GM18909 (cell line): Measurements from ENCODE around the gene KCNC1.

Experiments used
- ATAC-seq: cut with Tn5 transposase; IDR thresholded peaks from one replicate; pipeline ENCODE4 v1.9.1; 2021; ENCODE audit warnings: mild to moderate bottlenecking; ENCODE audit not compliant: unreplicated experiment, poor library complexity

The KCNC1 gene

DNA sequence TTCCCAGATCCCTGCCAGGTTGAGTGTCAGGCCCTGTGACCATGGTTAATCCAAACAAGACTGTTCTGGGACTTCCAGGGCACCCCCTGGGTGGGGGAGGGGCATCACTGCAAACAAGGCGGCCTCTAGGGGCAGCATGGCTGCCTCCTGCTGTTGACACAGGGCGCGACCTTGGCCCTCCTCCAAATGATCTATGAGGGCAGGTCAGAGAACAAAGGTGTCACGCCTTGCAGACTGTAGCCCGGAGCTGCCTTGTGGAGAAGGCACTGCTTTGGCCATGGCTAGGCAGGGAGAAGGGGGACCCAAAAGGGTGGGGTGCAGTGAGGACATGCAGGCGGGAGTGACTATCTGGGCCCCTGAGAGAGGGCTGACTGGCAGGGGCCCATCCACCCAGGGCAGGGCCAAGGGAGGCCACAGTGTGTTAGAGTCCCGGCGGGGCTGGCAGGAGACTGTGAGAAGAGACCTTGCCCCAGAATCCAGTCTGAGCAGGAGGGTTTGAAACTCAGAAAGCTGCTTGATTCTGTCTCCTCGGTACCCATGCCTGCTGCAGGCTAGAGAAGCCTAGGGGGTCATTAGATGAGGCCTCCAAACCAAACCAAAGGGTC, 35.6 kb downstream of the KCNC1 start:
- ATAC-seq = no peak

DNA sequence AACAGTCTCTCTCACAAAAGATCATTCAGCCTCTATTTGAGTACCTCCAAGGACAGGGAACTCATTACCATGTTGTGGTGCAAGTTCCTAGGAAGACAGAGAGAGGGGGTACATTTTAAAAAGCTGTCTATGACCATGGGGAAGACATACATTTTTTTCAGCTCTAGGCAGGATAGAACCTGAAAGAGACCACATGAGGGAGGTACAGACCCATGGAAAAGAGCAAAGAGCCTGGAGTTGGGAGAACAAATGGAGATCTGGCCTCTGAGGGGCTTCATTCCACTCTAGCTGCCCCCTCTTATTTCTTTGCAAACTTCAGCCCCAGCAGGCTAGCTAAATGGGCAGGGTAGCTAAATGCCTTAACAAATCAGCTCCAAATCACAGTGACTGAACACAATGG, 36.3 kb downstream of the KCNC1 start:
- no peak for ATAC-seq

DNA sequence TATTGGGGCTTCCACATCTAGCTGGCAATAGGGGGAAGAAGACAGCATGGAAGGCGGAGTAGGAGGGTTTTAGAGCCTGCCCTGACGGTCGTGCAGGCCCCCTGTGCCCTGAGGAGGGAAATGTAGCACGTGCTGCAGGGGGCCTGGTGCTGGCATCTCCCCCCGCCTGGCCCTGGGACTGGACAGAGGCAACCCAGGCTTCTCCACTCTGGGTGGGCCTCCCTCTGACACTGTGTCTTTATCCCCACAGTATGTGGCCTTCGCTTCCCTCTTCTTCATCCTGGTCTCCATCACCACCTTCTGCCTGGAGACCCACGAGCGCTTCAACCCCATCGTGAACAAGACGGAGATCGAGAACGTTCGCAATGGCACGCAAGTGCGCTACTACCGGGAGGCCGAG, 36.8 kb downstream of the KCNC1 start:
- ATAC-seq = no peak

DNA sequence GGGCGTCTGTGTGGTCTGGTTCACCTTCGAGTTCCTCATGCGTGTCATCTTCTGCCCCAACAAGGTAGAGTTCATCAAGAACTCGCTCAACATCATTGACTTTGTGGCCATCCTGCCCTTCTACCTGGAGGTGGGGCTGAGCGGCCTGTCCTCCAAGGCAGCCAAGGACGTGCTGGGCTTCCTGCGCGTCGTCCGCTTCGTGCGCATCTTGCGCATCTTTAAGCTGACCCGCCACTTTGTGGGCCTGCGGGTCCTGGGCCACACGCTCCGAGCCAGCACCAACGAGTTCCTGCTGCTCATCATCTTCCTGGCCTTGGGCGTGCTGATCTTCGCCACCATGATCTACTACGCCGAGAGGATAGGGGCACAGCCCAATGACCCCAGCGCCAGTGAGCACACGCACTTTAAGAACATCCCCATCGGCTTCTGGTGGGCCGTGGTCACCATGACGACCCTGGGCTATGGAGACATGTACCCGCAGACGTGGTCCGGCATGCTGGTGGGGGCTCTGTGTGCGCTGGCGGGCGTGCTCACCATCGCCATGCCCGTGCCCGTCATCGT, 37.3 kb downstream of the KCNC1 start:
- no peak for ATAC-seq

DNA sequence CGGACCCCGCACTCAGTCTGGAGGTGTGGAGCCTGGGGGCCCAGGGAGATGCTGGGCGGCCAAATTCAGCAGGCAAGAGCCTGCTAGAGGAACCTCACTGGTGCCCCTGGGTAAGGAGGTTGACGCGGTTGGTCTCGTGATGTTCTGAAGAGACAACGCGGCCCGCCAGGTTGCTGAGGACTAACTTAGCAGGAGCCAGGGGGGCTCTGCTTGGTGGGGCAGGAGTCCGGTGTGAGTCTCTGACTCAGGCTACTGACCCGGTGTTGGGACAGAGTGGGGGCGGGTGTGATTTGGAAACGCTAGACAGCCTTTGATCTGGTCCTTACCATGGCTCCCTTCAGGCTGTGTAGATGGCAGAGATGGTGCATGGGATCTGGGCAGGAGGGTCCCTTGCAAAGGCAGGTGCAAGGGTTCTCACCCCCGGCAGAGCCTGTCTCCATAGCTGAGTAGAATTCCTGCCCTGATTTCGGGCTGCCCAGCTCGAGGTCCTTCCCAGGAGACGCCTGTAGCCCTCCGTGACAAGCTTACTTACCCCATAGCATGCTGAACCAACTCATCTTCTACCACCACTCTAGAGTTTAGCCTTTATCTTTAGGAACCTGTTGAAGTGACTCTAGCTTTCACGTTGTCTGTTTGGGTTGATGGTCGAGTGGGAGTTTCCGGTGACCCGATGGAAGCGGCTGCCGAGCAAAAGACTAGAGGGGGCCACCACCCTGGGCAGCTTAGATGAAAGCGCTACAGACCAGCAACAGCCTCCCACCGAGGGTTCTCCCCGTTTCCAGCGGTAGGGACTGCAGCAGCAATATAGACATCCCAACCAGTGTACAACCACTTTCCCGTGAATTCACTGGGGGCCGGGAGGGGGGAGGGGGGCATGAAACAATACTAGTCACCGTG, 38.4 kb downstream of the KCNC1 start:
- ATAC-seq = no peak

DNA sequence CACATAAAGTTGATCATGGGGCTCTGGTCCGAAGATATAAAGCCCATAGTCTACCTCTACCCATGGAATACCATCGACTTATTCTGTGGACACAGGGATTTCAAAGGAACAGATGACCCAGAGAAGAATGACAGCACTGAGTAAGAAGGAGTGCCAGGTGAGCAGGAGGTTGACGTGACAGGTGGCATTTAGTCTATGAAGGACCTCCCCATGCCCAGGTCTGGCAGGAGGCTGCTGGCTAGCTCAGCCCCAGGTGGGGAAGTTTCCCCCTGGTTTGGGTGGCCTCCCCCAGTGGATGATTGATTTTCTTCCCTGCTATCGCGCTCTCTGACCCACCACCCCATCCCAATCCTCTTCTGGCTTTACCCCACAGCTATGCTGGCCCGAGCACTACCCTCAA, 39.1 kb downstream of the KCNC1 start:
- no peak for ATAC-seq

DNA sequence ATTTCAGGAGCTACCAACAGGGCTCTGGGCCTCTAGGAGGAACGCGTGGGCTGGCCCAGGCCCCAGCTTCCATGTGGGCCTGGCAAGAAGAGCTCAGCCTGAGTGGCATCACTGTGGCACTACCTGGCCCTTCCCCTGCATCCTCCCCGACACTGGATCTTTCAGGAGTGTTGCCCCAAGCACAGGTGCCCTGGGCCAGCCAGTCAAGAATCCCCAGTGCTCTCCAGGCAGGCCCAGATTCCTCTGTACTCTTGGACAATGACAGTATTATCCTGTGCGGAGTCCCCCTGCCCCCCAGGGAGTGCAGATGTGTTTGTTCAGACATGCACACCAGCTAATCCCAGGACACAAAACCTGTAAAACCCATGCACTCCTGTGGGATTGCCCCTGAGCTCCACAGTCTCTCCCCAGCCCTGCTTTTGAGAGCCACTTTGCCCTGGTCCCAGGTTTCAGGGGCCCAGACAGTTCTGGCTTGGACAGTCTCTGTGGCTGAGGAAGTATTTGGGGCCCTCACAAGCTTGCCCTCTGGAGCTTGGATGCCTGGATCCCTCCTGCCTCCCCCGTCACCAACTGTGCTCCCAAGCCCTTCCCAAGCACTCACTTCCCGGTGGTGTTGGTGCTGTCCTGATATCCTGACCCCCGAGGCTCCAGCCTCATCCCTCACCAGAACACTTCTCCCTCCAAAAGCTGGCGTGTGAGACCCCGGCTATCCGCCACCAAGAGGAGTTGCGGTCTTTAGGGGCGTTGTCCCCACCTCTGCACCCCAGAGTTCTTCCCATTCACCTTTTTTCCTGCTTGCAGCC, 39.9 kb downstream of the KCNC1 start:
- ATAC-seq = no peak

DNA sequence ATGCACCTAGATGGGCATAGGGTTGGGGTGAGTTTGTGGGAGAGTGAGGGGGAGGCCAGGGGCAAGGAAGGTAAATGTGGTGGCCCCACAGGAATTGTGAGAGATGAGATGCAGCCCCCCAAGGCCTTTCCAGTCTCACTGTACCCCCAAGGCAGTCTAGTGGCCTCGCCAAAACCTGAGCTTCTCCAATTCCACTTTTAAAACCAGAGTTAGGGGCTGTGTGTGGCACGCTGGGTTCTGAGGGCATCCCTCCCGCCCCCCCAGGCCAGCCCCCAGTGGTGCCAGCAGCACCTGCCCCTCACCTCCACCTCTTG, 40.4 kb downstream of the KCNC1 start:
- ATAC-seq = no peak

DNA sequence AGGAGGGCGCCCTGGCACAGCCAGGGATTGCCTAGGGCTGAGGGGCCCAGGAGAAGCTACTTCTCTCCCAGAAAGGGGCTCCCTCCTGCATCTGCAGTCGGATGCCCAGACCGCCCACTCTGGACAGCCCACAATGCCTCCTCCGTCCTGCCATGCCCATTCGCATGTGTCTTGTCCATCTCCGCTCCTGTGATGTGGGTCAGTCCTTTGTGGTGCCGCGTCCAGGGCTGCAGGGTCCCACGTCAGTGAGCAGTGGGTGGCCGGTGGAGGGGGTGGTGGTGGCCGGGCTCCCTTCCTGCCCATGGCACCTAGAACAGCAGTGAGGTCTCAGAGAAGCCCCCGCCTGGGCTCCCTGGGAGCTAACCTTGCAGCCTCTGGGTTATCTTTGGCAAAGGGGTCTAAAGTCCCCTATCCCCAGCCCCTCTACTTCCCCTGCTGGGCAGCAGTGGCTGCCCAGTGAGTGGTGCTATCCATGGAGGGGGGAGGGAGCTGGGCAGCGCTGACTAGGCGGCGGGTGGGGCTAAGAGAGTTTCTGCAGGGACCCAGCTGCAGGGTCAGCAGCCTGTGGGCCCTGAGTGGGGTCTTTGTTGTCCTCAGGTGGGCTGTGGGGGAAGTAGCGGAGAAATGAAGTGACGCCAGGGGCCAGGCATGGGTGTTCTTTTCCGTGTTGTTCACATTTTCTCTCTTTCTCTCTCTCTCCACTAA, 41.1 kb downstream of the KCNC1 start:
- no peak for ATAC-seq

DNA sequence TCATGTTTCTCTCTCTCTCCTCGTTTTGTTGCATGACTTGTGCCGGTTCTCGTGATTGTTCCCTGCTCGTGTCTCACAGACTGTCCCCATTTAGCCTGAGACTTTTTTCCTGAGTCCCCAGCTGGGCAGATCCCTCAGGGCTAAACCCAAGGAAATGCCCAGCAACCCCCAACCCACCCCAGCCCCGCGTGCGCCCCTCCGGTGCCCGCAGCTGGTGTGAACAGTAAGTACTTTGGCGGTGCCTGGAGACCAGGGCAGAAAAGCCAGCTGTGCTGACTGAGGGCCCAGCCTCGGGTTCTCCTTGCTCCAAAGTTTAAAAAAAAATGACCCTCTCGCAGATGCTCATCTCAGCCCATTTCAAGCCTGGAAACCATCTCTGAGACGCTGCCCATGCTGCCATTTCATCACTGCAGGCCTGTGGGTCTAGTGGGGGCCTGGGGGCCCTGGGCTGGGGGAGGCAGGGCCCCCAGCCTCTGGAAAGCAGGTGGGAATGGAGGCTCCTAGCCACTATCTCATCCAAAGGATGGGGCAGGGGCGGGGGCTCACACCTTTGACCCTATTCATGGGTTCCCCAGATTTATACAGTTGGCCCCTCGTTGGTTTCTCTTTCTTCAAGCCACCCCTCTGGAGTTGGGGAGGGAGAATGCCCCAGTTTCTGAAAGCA, 41.8 kb downstream of the KCNC1 start:
- ATAC-seq = no peak

DNA sequence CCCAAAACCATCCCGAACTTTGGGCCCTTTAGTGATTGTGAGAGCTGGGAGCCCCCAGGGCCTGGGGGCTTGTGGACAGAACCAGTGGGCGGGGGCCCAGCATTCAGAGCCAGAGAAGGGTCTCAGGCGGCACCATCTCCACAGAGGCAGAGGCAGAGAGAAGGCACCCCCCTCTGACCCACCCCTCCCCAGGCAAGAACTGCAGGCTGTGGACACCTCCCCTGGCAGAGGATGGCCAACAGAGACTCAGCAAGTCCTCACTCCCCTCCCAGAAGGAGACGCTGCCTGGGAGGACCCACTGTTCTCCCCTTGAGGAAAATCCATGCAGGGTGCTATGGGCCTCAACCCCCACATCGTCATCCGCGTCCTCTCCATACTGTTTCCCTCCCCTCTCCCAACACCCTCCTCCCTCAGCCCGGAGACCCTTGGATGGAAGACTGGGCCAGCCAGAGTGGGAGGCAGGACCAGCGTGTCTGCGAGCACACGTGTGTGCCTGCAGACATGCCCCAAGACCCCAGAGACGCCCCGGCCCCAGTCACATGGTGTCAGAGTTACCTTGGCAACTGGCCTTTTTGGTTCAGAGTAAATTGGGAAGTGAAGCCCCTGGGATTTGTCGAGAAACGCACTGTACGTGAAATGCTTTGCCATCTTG, 42.6 kb downstream of the KCNC1 start:
- ATAC-seq = no peak

DNA sequence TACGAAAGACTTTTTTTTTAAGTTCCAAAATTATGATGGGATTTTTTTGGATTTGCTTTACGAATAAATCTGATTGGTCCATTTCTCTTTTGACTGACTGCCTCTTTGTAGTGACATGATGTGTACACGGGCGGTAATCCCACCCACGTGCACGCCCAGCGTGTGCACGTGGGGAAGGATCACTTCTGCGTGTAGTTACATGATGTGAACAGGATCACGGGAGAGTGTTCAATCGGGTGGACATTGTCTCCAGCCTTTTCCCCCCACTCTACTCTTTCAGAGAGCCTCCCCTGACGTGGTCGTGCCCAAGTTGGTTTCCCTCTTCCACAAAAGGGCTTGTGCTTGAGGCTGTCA, 43.1 kb downstream of the KCNC1 start:
- ATAC-seq = no peak

DNA sequence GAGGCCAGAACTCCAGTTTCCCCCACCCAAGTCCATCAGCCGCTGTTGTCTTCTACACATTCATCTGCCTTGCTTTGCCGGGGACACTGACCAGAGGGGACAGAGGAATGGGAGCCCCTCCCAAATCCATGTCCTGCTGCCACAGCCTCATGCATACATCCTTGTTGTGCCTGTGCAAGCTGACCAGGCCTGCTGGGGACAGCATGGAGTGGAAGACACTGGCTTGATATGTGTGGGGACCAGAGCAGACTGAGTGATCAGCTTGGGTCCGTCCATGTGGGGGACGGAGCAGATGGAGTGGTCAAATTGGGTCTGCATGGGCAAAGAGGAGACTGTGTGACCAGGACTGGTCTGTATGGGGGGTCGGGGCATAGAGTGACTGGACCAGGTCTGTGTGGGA, 43.8 kb downstream of the KCNC1 start:
- no peak for ATAC-seq

DNA sequence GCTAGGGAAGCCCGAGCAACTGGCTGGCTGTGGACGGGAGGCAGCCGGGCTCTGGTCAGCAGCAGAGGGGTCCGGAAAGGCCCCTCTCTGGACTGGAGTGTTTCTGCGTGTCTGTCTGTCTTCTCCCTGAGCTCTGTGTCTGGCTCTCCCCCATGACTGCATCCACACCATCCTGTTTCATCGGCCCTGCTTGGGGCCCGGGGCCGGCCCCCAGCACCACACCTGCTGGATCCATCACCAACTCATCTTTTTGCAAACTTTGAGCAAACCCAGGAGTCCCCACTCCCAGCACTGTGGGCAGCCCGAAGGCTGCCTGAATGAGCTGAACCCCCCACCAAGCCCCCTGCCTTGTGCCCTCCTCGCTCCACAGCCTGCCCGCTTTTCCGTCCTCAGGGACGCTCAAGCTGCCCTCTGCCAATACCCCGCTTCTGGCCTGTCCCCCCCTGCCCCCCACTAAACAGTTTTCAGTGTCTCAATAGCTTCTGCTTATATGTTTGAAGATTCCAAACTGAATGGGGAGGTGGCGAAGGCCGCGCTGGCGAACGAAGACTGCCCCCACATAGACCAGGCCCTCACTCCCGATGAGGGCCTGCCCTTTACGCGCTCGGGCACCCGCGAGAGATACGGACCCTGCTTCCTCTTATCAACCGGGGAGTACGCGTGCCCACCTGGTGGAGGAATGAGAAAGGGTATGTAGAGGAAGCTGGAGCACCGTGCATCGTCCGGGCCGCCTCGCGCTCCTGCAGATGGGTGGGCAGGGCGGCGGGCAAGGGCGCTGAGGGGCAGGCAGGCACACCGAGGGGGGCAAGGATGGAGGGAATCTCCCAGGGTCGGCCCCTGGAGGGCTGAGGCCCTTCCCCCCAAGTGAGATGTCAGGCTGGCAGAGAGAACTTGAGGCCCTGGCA, 44.6 kb downstream of the KCNC1 start:
- ATAC-seq = no peak

DNA sequence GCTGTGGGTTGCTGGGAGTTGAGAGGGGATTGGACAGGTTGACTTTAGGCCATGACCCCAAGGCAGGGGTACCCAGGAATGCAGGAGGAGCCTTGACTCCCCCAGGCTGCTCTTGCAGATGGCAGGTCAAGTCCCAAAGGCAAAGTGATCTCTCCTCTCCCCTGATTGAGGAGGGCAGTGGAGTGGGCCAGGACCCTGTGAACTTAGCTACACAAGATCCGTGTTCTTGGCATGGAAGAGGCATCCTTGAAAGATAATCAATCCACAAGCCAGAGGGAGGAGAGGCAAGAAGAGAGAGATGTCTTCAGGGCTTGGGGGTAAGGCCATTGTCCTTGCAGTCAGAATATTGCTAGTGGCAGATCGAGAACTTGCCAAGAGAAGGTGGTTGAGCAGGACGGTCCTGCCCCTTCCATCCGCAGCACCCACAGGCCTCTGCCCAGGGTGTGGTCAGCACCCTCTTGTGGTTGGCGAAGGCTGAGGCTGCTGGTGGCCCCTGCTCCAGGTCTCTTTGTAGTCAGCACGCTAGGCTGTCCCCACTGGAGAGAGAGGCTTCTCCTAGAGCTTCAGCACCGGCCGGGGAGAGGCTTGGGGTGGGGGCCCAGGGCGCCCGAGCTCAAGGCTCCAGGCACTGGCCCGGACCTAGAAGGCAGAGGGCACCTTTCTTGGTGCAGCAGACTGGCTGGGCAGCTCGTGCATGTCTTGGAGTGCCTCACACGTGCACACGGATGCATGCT, 45.4 kb downstream of the KCNC1 start:
- no peak for ATAC-seq

DNA sequence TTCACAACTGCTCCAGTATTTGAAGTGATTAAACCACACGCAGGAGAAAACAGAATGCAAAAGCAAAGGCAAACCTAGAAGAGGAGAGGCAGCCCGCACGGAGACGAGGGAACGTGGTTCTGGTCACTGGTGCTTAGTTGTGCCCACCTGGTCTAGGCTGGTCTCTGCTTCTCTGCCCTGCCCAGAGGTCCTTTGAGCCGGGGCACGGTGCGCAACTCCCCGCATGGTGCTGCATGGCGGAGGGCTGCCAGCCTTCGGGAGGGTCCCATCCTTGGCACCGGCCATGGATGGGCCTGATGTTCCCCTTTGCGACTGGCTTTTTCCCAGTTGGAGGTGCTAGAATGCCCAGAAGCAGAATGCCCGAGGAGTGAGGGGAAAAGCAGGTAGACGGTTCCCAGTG, 46.1 kb downstream of the KCNC1 start:
- ATAC-seq = no peak

DNA sequence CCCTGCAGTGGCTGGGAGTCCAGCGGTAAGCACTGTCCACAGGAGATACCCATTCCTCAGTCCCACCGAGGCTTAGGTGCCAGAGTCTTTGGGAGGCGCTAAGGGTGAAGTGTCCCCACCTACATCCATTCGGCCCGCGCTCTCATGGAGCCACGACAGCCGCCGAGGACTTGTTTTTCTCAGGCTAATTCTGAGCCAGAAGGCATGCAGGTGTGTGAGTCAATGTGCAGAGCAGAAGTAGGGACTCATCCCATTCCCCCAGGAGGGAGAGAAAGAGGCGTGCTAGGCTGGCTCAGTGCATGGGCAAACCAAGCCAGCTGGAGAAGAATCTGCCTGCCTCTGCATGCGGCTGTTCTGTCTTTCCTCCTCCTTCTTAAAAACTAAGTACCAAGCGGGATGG, 46.6 kb downstream of the KCNC1 start:
- ATAC-seq = no peak

DNA sequence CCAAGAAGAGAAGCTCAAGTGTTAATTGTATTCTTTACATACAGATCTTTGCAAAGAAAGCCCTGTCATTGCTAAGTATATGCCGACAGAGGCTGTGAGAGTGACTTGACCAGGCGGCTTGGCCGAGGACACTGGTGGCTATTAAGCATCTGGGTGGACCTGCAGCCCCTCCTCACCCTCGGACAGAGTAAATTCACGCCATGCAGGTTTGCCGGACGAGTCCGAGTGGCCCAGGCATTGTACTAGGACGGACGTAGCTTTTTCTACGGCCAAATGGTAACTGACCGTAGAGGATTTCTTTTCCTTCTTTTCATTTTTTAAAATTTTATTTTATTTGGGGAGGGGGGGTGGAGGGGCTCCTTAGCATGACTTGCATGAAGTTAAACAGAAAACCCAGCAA, 47.0 kb downstream of the KCNC1 start:
- no peak for ATAC-seq
